Trophoblast cell (in vitro differentiated cells and primary cell): ENCODE data around the gene GUCY2F.

Experiments
- DNase-seq, 2 donors: peaks; one replicate each; pipeline ENCODE4 v3.0.0-alpha.2; 2016
- H2AFZ ChIP-seq: 2 replicates; pipeline ENCODE4 v1.6.1; 2013; ENCODE audit warnings: low read length, moderate library complexity, mild to moderate bottlenecking; ENCODE audit not compliant: insufficient read depth, poor library complexity
- H2AK5ac ChIP-seq: 2 replicates; pipeline ENCODE4 v1.6.1; 2013; ENCODE audit warnings: mild to moderate bottlenecking, low read length
- H2BK120ac ChIP-seq: 2 replicates; pipeline ENCODE4 v1.6.1; 2013; ENCODE audit warnings: low read length, mild to moderate bottlenecking, moderate library complexity; ENCODE audit not compliant: insufficient read depth, poor library complexity
- H2BK12ac ChIP-seq: 2 replicates; pipeline ENCODE4 v1.6.1; 2013; ENCODE audit warnings: mild to moderate bottlenecking, low read length, moderate library complexity
- H2BK5ac ChIP-seq: 2 replicates; pipeline ENCODE4 v1.6.1; 2013; ENCODE audit warnings: low read length, low read depth, moderate library complexity, mild to moderate bottlenecking; ENCODE audit not compliant: poor library complexity
- H3K14ac ChIP-seq: 2 replicates; pipeline ENCODE4 v1.6.1; 2013; ENCODE audit warnings: mild to moderate bottlenecking, low read length
- H3K18ac ChIP-seq: 2 replicates; pipeline ENCODE4 v1.6.1; 2013; ENCODE audit warnings: mild to moderate bottlenecking, low read length
- H3K23ac ChIP-seq: 2 replicates; pipeline ENCODE4 v1.6.1; 2013; ENCODE audit warnings: low read length
- H3K27ac ChIP-seq: 2 replicates; pipeline ENCODE4 v1.5.1; 2013; ENCODE audit warnings: low read depth, mild to moderate bottlenecking, inconsistent platforms, low read length, moderate library complexity
- H3K27me3 ChIP-seq: 2 replicates; pipeline ENCODE4 v1.6.1; 2013; ENCODE audit warnings: inconsistent platforms, mild to moderate bottlenecking, low read length, moderate library complexity; ENCODE audit not compliant: insufficient read depth
- H3K36me3 ChIP-seq, 2 experiments: 1 replicate in 1 of 2; 2 replicates in 1 of 2; pipeline ENCODE4 v1.6.1; 2013; ENCODE audit warnings: low read length in 2 of 2, mild to moderate bottlenecking in 2 of 2, moderate library complexity in 1 of 2; ENCODE audit not compliant: insufficient read depth in 2 of 2, control insufficient read depth in 1 of 2
- H3K4ac ChIP-seq: 2 replicates; pipeline ENCODE4 v1.6.1; 2013; ENCODE audit warnings: low read depth, mild to moderate bottlenecking, low read length, moderate library complexity
- H3K4me1 ChIP-seq, 2 experiments: 1 replicate in 1 of 2; 2 replicates in 1 of 2; pipeline ENCODE4 v1.6.1; 2013; ENCODE audit warnings: low read length in 2 of 2, mild to moderate bottlenecking in 2 of 2, moderate library complexity in 1 of 2; ENCODE audit not compliant: insufficient read depth in 2 of 2, control insufficient read depth in 1 of 2
- H3K4me2 ChIP-seq: 2 replicates; pipeline ENCODE4 v1.6.1; 2013; ENCODE audit warnings: inconsistent platforms, mild to moderate bottlenecking, low read length, moderate library complexity
- H3K4me3 ChIP-seq: 2 replicates; pipeline ENCODE4 v1.5.1; 2013; ENCODE audit warnings: mild to moderate bottlenecking, low read depth, low read length, inconsistent platforms
- H3K79me1 ChIP-seq: one replicate; pipeline ENCODE4 v1.6.1; 2013; ENCODE audit warnings: low read length
- H3K79me2 ChIP-seq: 2 replicates; pipeline ENCODE4 v1.6.1; 2013; ENCODE audit warnings: low read length, mild to moderate bottlenecking; ENCODE audit not compliant: control insufficient read depth, insufficient read depth, poor library complexity
- H3K9ac ChIP-seq: 2 replicates; pipeline ENCODE4 v1.6.1; 2013; ENCODE audit warnings: mild to moderate bottlenecking, low read length
- H3K9me3 ChIP-seq: 2 replicates; pipeline ENCODE4 v1.6.1; 2013; ENCODE audit warnings: low read depth, mild to moderate bottlenecking, control low read depth, inconsistent platforms, low read length; ENCODE audit not compliant: insufficient read depth
- H4K12ac ChIP-seq: 2 replicates; pipeline ENCODE4 v1.6.1; 2013; ENCODE audit warnings: low read depth, mild to moderate bottlenecking, low read length, moderate library complexity
- H4K8ac ChIP-seq: 2 replicates; pipeline ENCODE4 v1.6.1; 2013; ENCODE audit warnings: low read depth, mild to moderate bottlenecking, low read length, moderate library complexity
- H4K91ac ChIP-seq: one replicate; pipeline ENCODE4 v1.6.1; 2013; ENCODE audit warnings: low read depth, mild to moderate bottlenecking, low read length, moderate library complexity
- WGBS: extraction: QIAGEN DNeasy Blood & Tissue Kit; methylation state at CpG from one replicate; pipeline ENCODE4 v1.1.7; 2013; ENCODE audit warnings: missing lambda C conversion rate; ENCODE audit not compliant: insufficient read length, insufficient coverage; ENCODE audit errors: extremely low coverage; 5-methylcytosine and 5-hydroxymethylcytosine counted together

The GUCY2F gene

DNA sequence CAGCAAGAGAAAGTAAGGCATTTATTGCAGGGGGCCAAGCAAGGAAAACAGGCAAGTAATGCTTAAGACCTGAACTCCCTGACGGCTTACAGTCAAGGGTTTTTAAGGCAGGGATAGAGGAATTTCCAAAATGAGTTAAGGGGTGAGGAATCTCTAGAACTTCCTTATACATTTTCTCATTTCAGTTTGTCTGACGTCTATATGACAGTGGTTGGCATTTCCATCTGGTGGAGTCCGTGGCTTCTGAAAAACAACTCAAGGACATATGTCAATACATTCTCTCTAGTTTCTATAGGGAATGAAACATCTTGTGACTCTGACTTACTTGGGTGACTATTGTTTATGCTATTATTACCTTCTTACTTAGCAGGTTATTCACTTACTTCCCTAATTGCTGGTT, 19.3 kb upstream of the GUCY2F start:
- Histone ChIP-seq H2BK5ac (no peak overlapping the region), H3K4me2 (no peak overlapping the region)
- no CpG with 5 or more reads among the region's 3 CpGs for WGBS

DNA sequence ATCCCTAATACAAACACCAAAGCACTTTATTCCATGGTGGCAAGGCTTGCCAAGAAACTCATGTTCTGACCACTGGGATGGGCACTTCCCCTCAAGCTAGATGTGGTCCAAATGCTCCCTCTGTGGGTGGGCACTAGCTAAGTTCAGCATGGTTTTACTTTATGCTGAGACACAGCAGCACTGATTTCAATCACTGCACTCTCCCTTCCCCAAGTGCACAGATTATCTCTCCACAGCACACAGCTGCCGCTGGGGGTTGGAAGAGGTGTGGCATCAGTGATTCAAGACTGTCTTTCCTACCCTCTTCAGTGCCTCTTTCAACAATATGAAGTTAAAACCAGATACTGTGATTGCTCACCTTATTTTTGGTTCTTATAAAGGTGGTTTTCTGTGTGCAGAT, 16.5 kb upstream of the GUCY2F start:
- no CpG with 5 or more reads among the region's 1 CpG for WGBS
- Histone ChIP-seq H2BK12ac (no peak overlapping the region), H3K9me3 (no peaks in the 10 kb centered on the region), H3K27ac (no peak overlapping the region), H3K9ac (no peak overlapping the region), H3K4ac (no peak overlapping the region), H2AK5ac (no peak overlapping the region), H3K4me1 (no peaks in the 10 kb centered on the region), H3K4me2 (no peak overlapping the region), H2AFZ (no peak overlapping the region), H3K23ac (no peak overlapping the region), H3K4me3 (no peak overlapping the region), H3K14ac (no peak overlapping the region), H4K91ac (no peak overlapping the region), H3K79me2 (no peaks in the 10 kb centered on the region), H3K18ac (no peak overlapping the region), H3K36me3 (no peaks in the 10 kb centered on the region), H2BK120ac (no peak overlapping the region), H4K12ac (no peak overlapping the region), H4K8ac (no peak overlapping the region), H3K27me3 (no peaks in the 10 kb centered on the region), H3K79me1 (no peaks in the 10 kb centered on the region), H2BK5ac (no peak overlapping the region)
- DNase-seq = no peak

More for the DNA sequence above, 19.3 kb upstream of the GUCY2F start:
- H3K4ac ChIP-seq = no peak overlapping the region
- no peaks in the 10 kb centered on the region for H3K36me3 ChIP-seq
- no peaks in the 10 kb centered on the region for H3K79me2 ChIP-seq
- no peak overlapping the region for H4K8ac ChIP-seq
- no peak overlapping the region for H3K27ac ChIP-seq
- H3K9me3 ChIP-seq = no peaks in the 10 kb centered on the region
- H3K18ac ChIP-seq = no peak overlapping the region
- no peaks in the 10 kb centered on the region for H3K79me1 ChIP-seq
- H2AK5ac ChIP-seq = no peak overlapping the region
- no peak overlapping the region for H2BK120ac ChIP-seq
- H4K91ac ChIP-seq = peak overlapping the region; percentile 24
- H3K4me1 ChIP-seq = no peaks in the 10 kb centered on the region
- no peaks in the 10 kb centered on the region for H3K27me3 ChIP-seq
- no peak overlapping the region for H3K23ac ChIP-seq
- no peak overlapping the region for H4K12ac ChIP-seq
- H2AFZ ChIP-seq = no peak overlapping the region
- no peak overlapping the region for H2BK12ac ChIP-seq
- DNase-seq = peak in 1 of 2 donors; percentile 46
- H3K9ac ChIP-seq = no peak overlapping the region
- no peak overlapping the region for H3K14ac ChIP-seq
- no peak overlapping the region for H3K4me3 ChIP-seq

DNA sequence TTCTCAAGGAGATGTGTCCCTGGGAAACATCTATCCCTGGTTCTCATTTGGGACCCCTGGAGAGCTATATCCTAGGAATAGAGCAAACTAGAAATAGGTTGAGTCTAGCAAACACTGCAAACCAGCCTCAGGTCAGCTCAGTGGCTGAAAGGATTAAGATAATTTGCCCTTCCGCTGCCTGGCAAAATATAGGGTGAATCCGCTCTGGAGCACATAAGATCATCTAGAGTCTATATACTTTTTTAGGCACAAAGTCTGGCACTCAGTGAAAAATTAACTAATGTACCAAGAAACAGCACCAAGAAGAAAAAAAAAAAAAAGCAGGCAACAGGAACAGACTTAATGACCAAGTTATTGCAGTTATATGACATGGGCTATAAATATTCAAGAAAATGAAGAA, 7.3 kb upstream of the GUCY2F start:
- no peak overlapping the region for H3K14ac ChIP-seq
- H3K18ac ChIP-seq = no peak overlapping the region
- DNase-seq = no peak
- no peaks in the 10 kb centered on the region for H3K36me3 ChIP-seq
- H3K9me3 ChIP-seq = no peaks in the 10 kb centered on the region
- H3K27ac ChIP-seq = no peak overlapping the region
- WGBS = no CpG with 5 or more reads among the region's 2 CpGs
- no peaks in the 10 kb centered on the region for H3K4me1 ChIP-seq
- H4K91ac ChIP-seq = no peak overlapping the region
- H3K23ac ChIP-seq = no peak overlapping the region
- no peak overlapping the region for H2BK12ac ChIP-seq
- no peak overlapping the region for H2AK5ac ChIP-seq
- no peak overlapping the region for H2BK120ac ChIP-seq
- no peak overlapping the region for H3K4me3 ChIP-seq
- no peak overlapping the region for H3K9ac ChIP-seq
- H4K8ac ChIP-seq = no peak overlapping the region
- H3K4me2 ChIP-seq = no peak overlapping the region
- no peaks in the 10 kb centered on the region for H3K79me1 ChIP-seq
- no peaks in the 10 kb centered on the region for H3K27me3 ChIP-seq
- no peaks in the 10 kb centered on the region for H3K79me2 ChIP-seq
- no peak overlapping the region for H3K4ac ChIP-seq
- no peak overlapping the region for H2AFZ ChIP-seq
- no peak overlapping the region for H4K12ac ChIP-seq
- H2BK5ac ChIP-seq = no peak overlapping the region

DNA sequence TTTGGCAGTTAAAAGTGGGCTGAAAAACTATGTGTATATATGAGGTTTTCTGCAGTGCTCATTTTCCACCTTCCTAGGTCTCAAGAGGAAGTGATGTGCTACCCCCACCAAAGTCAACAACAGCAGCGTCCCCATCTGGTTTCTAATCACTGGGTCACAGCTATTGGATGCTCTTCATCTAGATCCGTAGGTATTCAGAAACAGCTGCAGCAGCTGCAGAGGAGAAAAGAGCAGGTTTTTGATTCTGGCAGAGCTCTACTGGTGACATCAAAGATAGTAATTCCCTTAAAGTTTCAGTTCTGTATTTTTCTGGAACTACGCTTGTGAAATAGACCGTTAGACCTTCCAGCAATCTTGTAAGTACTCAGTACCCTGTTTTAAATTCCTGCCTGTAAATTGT, 5.8 kb upstream of the GUCY2F start:
- no peak overlapping the region for H3K4me3 ChIP-seq
- no peak overlapping the region for H4K91ac ChIP-seq
- no peak overlapping the region for H3K27ac ChIP-seq
- no peak overlapping the region for H3K4me2 ChIP-seq
- no peak overlapping the region for H4K12ac ChIP-seq
- H3K23ac ChIP-seq = no peak overlapping the region
- H2BK5ac ChIP-seq = no peak overlapping the region
- H3K18ac ChIP-seq = no peak overlapping the region
- no peaks in the 10 kb centered on the region for H3K36me3 ChIP-seq
- H3K14ac ChIP-seq = no peak overlapping the region
- H2AK5ac ChIP-seq = no peak overlapping the region
- no peak overlapping the region for H3K4ac ChIP-seq
- H3K79me2 ChIP-seq = no peaks in the 10 kb centered on the region
- no peaks in the 10 kb centered on the region for H3K9me3 ChIP-seq
- H3K9ac ChIP-seq = no peak overlapping the region
- no peak overlapping the region for H2AFZ ChIP-seq
- no peaks in the 10 kb centered on the region for H3K79me1 ChIP-seq
- no peaks in the 10 kb centered on the region for H3K4me1 ChIP-seq
- H3K27me3 ChIP-seq = no peaks in the 10 kb centered on the region
- no CpG with 5 or more reads among the region's 4 CpGs for WGBS
- no peak for DNase-seq
- no peak overlapping the region for H2BK120ac ChIP-seq
- no peak overlapping the region for H4K8ac ChIP-seq
- H2BK12ac ChIP-seq = no peak overlapping the region
